Airway epithelial cell (primary cell): Measurements from ENCODE around the gene CBLL1. TPM values are rescaled to one million over a fixed set of nuclear protein-coding genes. Genes with fewer than 3 reads are reported as not detected.

Source experiments
- total RNA-seq: library from RNA; depleted of rRNA; stranded (reverse); fragments of >200 nt; gene quantifications from 2 replicates; pipeline ENCODE4 v1.2.3, GENCODE V29; 2015

CBLL1 gene, protein sequence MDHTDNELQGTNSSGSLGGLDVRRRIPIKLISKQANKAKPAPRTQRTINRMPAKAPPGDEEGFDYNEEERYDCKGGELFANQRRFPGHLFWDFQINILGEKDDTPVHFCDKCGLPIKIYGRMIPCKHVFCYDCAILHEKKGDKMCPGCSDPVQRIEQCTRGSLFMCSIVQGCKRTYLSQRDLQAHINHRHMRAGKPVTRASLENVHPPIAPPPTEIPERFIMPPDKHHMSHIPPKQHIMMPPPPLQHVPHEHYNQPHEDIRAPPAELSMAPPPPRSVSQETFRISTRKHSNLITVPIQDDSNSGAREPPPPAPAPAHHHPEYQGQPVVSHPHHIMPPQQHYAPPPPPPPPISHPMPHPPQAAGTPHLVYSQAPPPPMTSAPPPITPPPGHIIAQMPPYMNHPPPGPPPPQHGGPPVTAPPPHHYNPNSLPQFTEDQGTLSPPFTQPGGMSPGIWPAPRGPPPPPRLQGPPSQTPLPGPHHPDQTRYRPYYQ
- total RNA-seq: 8.3 and 21.3 TPM in 2 replicates

DNA sequence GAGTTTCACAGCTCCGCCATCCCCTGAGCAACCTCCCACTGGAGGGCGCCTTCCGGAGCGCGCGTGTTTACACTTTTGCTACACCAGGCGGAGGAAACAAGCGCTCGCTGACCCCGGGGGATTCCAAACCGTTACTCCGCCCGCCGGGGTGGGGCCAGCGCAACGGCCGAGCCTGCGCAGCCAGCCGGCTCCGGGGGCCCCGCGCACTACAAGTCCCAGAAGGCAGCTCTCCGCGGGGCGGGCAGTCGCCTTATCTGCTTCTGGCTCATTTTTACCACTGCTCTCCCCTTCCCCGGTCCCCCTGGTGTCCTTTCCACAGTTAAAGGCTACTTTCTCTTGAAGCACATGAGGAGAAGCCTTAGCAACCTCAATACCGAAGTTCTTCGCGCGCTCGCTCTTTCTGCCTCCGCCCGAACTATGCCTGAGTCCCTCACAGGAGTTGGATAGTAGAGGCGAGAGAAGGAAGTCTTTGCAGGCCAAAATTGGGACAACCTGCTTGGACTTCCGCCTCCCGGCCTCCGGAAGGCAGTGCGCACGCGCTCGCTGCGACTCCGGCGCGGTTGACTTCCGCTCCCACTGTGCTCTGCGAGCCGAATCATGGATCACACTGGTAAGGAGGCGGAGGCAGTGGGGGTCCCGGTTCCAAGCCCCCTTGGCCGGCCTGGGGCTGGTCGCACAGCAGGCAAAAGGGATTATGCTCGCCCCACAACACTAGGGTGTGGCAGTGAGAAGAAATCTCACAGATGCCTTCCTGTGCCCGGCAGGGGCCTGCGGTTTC is at the start of gene CBLL1:
Gene CBLL1, plus strand, starts transcription at position 576 of the 778 bp plus-strand sequence. Its CDS starts 22 bp downstream, at position 598.

DNA sequence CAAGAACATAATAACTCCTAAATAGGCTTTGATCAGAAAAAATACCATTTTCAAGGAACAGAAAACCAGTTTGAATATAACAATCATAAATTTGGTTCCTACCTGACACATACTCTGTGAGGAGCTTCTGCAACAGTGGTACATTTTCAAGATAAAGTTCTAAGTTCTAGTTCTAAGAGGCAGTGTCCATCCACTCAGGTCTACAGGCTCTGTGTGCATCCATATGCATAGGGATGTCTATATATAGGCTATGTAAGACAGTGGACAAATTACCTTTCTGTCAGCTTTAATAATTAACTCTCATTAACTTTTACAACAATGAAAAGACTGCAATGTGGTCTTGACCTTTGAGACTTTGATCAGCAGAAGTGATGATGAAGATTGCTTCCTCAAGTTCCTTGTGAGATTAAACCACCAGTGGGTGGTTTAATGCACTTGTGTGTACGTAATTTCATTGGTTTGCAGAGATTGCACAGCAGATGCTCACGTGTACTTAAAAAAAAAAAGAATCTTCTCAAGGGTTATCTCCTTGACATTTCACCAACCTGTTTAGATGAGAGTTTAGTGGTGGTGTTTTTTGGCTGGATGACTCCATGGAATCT is 59.2 kb downstream of the CBLL1 start, which contains the start of gene SLC26A3:
Gene SLC26A3, minus strand, starts transcription at position 215 of the 602 bp plus-strand sequence. CDS start 8,714 bp downstream, outside the sequence.

Other genes with a start within 250 kb of the CBLL1 start
- 21.6 and 35.2 TPM in 2 replicates for gene COG5, start 180.2 kb upstream of the CBLL1 start, total RNA-seq
- 7.0 and 9.2 TPM in 2 replicates for gene DUS4L, start 180.2 kb upstream of the CBLL1 start, total RNA-seq
- gene BCAP29, start 163.9 kb upstream of the CBLL1 start, total RNA-seq: 36.7 and 69.9 TPM in 2 replicates
- gene SLC26A4, start 83.3 kb upstream of the CBLL1 start, total RNA-seq: 0.85 TPM in 1 of 2 replicates, not detected in the other
- gene SLC26A3, start 59.1 kb downstream of the CBLL1 start, total RNA-seq: not detected in 2 replicates
- 53.3 and 65.8 TPM in 2 replicates for gene DLD, start 147.0 kb downstream of the CBLL1 start, total RNA-seq